Adipocyte (in vitro differentiated cells): ENCODE measurements around the gene SIDT2.
A peak's percentile ranks its signal among the peaks of the same experiment; 100 is the strongest.

Experiments used
- DNase-seq: peaks from one replicate; pipeline ENCODE4 v3.0.0-alpha.2; 2015; ENCODE audit warnings: low read depth
- H3K27me3 ChIP-seq: replicated peaks from 2 replicates; pipeline ENCODE4 v1.7.0; 2013; ENCODE audit warnings: mild to moderate bottlenecking, low read length, moderate library complexity; ENCODE audit not compliant: control insufficient read depth, insufficient read depth
- H3K36me3 ChIP-seq: 2 replicates; pipeline ENCODE4 v1.7.0; 2013; ENCODE audit warnings: low read length, mild to moderate bottlenecking, moderate library complexity; ENCODE audit not compliant: control insufficient read depth, insufficient read depth, severe bottlenecking
- H3K4me1 ChIP-seq: 2 replicates; pipeline ENCODE4 v1.7.0; 2013; ENCODE audit warnings: mild to moderate bottlenecking, low read length, moderate library complexity; ENCODE audit not compliant: control insufficient read depth, insufficient read depth
- H3K4me3 ChIP-seq: 2 replicates; pipeline ENCODE4 v1.7.0; 2013; ENCODE audit warnings: mild to moderate bottlenecking, low read length, moderate library complexity
- H3K9ac ChIP-seq: 2 replicates; pipeline ENCODE4 v1.7.0; 2013; ENCODE audit warnings: mild to moderate bottlenecking, low read length, moderate library complexity
- H3K9me3 ChIP-seq: 2 replicates; pipeline ENCODE4 v1.7.0; 2013; ENCODE audit warnings: mild to moderate bottlenecking, low read length, moderate library complexity; ENCODE audit not compliant: control insufficient read depth

Gene SIDT2

DNA sequence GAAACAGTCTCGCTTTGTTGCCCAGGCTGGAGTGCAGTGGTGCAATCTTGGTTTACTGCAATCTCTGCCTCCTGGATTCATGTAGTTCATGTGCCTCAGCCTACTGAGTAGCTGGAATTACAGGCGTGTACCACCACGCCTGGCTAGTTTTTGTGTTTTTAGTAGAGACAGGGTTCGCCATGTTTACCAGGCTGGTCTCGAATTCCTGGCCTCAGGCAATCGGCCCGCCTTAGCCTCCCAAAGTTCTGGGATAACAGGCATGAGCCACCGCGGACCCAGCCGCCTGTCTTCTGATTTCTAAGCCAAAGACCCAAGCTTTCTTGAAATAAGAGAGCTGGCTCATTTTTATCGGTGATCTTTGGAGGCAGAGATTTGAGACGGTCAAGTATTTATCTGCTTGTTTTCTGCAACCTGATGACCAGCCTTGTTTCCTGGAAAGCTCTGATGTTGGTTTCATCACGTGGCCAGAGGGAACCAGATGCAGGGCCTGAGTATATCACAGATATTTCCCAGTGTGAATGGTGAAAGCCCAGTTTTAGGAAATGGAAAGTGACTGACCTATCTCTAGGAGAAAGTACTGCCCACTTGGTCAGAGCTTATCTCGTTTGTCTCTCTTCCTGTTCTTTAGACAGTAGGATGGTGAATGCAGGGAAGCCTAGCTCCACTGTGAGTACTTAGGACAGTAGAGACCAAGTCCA, 5.7 kb upstream of the SIDT2 start:
- no peaks in the 10 kb centered on the region for H3K9me3 ChIP-seq
- no peak overlapping the region for H3K4me3 ChIP-seq
- H3K9ac ChIP-seq, result peak overlapping the region; percentile 7
- H3K27me3 ChIP-seq, result no peaks in the 10 kb centered on the region
- peaks cover 56% of the 10 kb centered on the region for H3K4me1 ChIP-seq
- peak; percentile 49 for DNase-seq
- peaks cover 32% of the 10 kb centered on the region for H3K36me3 ChIP-seq

DNA sequence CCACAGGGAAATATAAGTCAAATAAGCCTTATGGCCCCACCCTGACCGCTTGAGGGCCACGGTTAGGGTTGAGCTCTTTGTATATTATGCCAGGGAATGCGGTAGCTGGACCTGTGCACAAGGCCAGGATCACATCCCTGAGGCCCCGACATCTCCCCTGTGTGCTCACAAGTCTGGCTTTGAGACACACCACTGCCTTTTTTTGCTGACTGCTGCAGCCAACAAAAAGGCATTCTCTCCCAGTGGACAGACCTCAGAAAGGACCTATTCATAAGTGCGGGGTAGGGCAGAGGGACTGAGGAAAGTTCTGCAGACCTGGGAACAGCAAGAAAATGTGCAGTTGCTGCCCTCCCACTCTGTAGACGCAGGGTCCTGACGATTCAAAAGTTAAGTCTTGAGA, 3.4 kb upstream of the SIDT2 start:
- DNase-seq, result no peak
- peaks cover 11% of the 10 kb centered on the region for H3K36me3 ChIP-seq
- no peak overlapping the region for H3K9ac ChIP-seq
- H3K27me3 ChIP-seq, result no peaks in the 10 kb centered on the region
- no peak overlapping the region for H3K4me3 ChIP-seq
- H3K9me3 ChIP-seq, result no peaks in the 10 kb centered on the region
- H3K4me1 ChIP-seq, result peaks cover 66% of the 10 kb centered on the region

DNA sequence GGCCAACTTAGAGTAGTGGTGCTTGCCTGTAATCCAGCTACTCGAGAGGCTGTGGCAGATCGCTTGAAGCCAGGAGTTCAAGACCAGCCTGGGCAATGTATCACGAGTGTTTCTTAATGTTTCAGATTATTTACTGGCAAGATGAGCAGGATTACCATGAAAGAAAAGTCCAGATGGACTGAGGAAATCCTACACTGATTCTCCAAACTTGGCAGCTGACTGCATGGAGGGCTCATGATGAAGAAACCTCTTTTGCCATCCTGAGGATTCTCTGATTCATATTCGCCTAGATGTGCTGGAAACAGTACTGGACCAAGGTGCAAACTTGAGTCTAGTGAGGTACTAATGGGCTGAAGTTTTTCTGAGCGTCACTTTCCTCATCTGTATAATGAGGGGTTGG, 2.8 kb upstream of the SIDT2 start:
- Histone ChIP-seq H3K9ac (no peak overlapping the region), H3K9me3 (no peaks in the 10 kb centered on the region), H3K27me3 (no peaks in the 10 kb centered on the region), H3K4me3 (no peak overlapping the region), H3K36me3 (peaks cover 5% of the 10 kb centered on the region), H3K4me1 (peaks cover 68% of the 10 kb centered on the region)
- no peak for DNase-seq

DNA sequence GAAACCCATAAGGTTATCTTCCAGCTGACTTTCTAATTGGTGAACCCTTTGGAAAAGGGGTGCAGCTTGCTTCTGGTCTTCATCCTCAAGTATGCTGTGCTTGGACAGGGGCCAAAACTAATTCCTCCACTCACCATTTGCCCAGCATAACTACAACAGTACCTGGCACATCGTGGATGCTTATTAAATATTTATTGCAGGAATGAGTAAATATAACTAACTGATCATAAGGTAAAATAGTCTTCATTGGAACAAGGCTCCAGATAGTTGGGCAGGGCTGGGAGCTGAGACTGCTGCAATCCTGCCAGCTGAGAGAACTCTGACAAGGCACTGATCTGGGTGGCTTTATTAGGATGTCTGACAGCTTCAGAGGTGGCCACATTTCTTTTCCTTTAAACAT, 2.4 kb upstream of the SIDT2 start:
- DNase-seq, result no peak
- Histone ChIP-seq H3K9me3 (no peaks in the 10 kb centered on the region), H3K4me1 (peaks cover 68% of the 10 kb centered on the region), H3K36me3 (peaks cover under 1% of the 10 kb centered on the region), H3K27me3 (no peaks in the 10 kb centered on the region), H3K4me3 (no peak overlapping the region), H3K9ac (no peak overlapping the region)

DNA sequence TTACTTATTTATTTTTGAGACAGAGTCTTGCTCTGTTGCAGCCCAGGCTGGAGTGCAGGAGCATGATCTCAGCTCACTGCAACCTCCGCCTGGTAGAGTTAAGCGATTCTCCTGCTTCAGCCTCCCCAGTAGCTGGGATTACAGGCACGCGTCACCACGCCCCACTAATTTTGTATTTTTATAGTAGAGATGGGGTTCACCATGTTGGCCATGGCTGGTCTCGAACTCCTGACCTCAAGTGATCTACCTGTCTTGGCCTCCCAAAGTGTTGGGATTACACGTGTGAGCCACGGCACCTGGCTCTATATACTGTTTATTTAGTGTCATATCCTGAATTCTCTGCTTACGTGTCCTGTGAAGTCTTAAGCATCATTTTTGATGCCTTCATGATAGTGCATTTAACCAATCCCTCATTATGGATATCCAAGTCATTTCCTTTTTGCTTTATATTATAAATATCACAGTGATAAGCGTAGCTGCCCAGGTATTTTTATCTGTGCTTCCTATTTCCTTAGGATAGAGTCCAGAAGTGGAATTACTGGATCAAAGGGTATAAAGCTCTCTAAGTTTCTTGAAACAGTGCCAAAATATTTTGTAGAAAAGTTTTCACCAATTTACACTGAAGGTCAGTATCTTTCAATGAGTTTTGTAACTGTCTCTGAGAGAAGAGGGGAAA, 871 bp upstream of the SIDT2 start:
- Histone ChIP-seq H3K9ac (peak overlapping the region; percentile 96), H3K27me3 (no peaks in the 10 kb centered on the region), H3K4me1 (peaks cover 55% of the 10 kb centered on the region), H3K4me3 (peak overlapping the region; percentile 94), H3K9me3 (no peaks in the 10 kb centered on the region), H3K36me3 (peaks cover 10% of the 10 kb centered on the region)
- DNase-seq, result peak; percentile 16

DNA sequence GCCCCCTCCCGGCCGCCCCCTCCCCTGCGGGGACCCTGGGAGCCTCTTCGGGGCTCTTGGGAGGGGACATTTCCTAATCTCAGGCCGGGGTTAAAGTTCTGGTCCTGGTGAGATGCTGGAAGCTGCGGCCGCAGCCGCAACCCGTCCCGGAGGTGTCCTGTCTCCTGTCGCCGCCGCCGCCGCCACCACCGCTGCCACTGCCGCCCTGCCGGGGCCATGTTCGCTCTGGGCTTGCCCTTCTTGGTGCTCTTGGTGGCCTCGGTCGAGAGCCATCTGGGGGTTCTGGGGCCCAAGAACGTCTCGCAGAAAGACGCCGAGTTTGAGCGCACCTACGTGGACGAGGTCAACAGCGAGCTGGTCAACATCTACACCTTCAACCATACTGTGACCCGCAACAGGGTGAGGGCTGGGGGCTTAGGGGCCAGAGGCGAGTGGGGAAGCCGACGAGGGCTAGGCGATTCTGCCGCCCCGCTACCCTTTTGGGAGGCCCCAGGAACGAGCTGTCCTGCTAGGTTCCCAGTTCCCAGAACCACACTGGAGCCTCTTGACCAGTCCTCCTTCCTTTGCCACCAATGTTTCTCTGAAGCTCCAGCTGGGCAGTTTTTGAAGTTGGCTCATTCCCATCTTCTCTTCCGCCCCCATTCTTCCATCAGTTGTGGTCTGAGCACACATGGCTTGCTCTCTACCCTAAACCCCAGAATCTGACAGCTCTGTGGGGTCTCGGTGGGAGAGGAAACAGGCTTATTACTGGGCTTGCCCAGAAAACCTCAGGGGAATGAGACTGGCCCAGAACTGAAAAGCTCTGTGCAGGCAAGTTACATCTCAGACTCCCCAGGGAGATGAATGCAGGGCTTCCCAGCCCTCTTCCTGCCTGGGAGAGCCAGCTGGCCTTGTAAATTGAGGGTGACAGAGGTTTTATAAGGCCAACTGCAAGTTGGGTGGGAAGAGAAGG, 781 bp downstream of the SIDT2 start:
- peak; percentile 61 for DNase-seq
- H3K9me3 ChIP-seq, result no peaks in the 10 kb centered on the region
- H3K36me3 ChIP-seq, result peaks cover 23% of the 10 kb centered on the region
- H3K4me3 ChIP-seq, result peak overlapping the region; percentile 94
- peak overlapping the region; percentile 96 for H3K9ac ChIP-seq
- H3K27me3 ChIP-seq, result no peaks in the 10 kb centered on the region
- peaks cover 41% of the 10 kb centered on the region for H3K4me1 ChIP-seq

DNA sequence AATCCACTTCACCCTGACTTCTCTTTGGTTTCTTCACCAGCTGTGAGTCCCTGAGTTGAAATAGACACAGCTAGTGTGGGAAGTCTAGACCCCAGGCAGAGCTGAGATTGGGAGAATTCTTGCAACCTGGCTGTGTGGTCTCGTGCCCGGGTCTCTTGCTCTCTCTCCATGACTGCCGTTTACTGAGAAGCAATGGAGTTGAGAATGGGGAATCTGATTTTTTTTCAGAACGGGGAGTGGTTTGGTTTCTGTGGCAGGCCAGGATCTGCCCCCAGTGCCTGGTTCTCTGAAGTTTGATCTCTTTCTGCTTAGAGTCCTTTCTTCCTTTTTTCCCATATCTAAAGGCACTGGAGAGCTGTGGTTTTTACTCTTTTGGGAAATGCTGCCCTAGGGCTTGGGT, 1.5 kb downstream of the SIDT2 start:
- Histone ChIP-seq H3K9me3 (no peaks in the 10 kb centered on the region), H3K9ac (peak overlapping the region; percentile 96), H3K36me3 (peaks cover 26% of the 10 kb centered on the region), H3K4me3 (peak overlapping the region; percentile 94), H3K4me1 (peaks cover 40% of the 10 kb centered on the region), H3K27me3 (no peaks in the 10 kb centered on the region)
- DNase-seq, result peak; percentile 56

DNA sequence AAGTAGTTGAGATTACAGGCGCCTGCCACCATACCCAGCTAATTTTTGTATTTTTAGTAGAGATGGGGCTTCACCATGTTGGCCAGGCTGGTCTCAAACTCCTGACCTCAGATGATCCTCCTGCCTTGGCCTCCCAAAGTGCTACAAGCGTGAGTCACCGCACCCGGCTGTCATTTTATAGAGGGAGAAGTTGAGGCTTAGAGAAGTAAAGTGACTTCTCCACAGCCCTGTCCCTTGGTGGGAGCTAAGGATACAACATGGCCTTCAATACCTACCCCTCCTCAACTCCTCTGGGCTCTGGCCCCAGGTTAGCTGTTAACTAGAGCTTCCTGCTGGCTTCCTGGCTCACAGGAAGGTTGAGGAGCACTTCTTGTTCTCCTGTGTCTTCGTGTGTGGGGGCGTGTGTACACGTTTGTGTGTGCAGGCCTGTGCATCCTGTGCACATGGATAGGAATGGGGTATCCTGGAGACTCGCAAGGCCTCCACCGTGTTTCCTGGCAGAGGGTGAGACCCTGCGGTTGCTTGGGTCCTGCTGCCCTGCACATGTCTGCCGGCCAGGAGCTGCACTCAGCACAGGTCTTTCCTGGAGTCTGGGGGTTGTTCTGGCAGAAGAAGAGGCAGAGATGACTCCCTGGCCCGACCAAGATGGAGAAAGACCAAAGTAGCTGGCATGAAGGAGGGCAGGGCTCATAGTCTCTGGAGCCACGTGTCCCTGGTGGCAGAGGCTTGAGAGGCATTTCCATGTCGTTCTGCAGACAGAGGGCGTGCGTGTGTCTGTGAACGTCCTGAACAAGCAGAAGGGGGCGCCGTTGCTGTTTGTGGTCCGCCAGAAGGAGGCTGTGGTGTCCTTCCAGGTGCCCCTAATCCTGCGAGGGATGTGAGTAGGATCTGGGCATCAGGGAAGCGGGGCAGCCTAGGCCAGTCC, 2.4 kb downstream of the SIDT2 start:
- H3K4me3 ChIP-seq, result peak overlapping the region; percentile 94
- H3K36me3 ChIP-seq, result peaks cover 33% of the 10 kb centered on the region
- H3K27me3 ChIP-seq, result no peaks in the 10 kb centered on the region
- DNase-seq, result peak; percentile 60
- H3K4me1 ChIP-seq, result peaks cover 33% of the 10 kb centered on the region
- no peaks in the 10 kb centered on the region for H3K9me3 ChIP-seq
- peak overlapping the region; percentile 96 for H3K9ac ChIP-seq

DNA sequence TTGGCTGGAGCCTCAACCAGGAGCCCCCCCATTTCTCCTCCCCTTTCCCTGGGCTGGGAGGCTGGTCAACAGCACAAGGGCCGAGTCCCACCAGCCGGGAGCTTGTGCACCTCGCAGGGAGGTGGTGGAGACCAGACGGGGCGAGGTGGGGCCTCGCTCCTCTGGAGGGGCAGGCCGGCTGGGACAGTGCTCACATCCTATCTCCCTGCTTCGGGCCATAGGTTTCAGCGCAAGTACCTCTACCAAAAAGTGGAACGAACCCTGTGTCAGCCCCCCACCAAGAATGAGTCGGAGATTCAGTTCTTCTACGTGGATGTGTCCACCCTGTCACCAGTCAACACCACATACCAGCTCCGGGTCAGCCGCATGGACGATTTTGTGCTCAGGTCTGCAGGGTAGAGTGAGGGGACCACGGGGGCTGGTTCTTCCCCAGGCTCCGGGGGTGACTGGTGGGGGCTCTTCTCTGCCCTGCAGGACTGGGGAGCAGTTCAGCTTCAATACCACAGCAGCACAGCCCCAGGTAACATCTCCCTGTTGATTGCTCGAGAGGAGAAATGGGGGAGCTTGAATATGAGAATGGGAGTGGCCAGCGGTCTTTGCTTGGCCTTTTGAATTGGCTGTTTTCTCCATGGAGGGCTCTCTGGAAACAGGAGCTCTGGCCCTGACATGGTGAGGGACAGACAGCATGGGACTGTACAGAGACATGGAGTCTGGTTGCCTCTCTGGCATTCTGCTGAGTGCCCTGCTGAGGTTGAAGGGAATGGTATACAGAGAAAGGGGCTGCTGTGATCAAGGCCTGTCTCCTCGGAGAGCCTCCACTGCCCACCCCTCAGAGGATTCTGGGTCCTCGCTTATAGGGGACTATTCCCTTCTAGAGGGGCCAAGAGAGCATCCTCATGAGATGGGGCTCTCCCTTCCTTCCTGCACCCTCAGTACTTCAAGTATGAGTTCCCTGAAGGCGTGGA, 3.3 kb downstream of the SIDT2 start:
- peaks cover 27% of the 10 kb centered on the region for H3K4me1 ChIP-seq
- no peak overlapping the region for H3K9ac ChIP-seq
- peaks cover 41% of the 10 kb centered on the region for H3K36me3 ChIP-seq
- H3K9me3 ChIP-seq, result no peaks in the 10 kb centered on the region
- no peak overlapping the region for H3K4me3 ChIP-seq
- DNase-seq, result no peak
- H3K27me3 ChIP-seq, result no peaks in the 10 kb centered on the region

DNA sequence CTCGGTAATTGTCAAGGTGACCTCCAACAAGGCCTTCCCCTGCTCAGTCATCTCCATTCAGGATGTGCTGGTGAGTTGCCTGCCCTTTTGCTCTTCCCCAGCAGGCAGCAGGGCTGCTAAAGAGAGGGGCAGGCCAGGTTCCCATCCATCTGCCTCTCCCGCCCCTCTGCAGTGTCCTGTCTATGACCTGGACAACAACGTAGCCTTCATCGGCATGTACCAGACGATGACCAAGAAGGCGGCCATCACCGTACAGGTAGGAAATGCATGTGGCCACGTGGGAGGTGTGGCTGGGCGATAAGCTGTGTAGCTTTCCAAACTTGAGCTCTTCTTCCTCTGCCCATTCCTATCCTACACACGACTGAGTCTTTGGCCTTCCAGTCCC, 4.0 kb downstream of the SIDT2 start:
- H3K36me3 ChIP-seq, result peaks cover 47% of the 10 kb centered on the region
- no peak overlapping the region for H3K4me3 ChIP-seq
- H3K27me3 ChIP-seq, result no peaks in the 10 kb centered on the region
- peaks cover 27% of the 10 kb centered on the region for H3K4me1 ChIP-seq
- no peak overlapping the region for H3K9ac ChIP-seq
- no peaks in the 10 kb centered on the region for H3K9me3 ChIP-seq
- DNase-seq, result no peak
